Adrenal gland (tissue), 5 donors: ENCODE data around the gene RUSC2.

Experiments
- POLR2A ChIP-seq, 2 donors: fragments of 450-650 bp; IDR thresholded peaks; one replicate each; pipeline ENCODE4 v1.6.1; 2017; ENCODE audit warnings: antibody characterized with exemption in 2 of 2, mild to moderate bottlenecking in 2 of 2, moderate library complexity in 1 of 2
- TF ChIP-seq, protein P1 (sequence below), 6 experiments: fragments of 450-650 bp in 4 of 6; fragments of 200-600 bp in 2 of 6; sonication (generic) in 1 of 6; IDR thresholded peaks; 1 replicate in 5 of 6; 2 replicates in 1 of 6; pipeline versions ENCODE4 v1.5.1 to v1.8.0; 2016 to 2021; ENCODE audit warnings: antibody characterized with exemption in 6 of 6, mild to moderate bottlenecking in 2 of 6, moderate library complexity in 1 of 6
- donor health status: DM: no; HTN: no; CAD: no.

GRCh38 chr9:35464141-35465025, 25.5 kb upstream of the RUSC2 start:
- TF ChIP-seq, protein P1, sequence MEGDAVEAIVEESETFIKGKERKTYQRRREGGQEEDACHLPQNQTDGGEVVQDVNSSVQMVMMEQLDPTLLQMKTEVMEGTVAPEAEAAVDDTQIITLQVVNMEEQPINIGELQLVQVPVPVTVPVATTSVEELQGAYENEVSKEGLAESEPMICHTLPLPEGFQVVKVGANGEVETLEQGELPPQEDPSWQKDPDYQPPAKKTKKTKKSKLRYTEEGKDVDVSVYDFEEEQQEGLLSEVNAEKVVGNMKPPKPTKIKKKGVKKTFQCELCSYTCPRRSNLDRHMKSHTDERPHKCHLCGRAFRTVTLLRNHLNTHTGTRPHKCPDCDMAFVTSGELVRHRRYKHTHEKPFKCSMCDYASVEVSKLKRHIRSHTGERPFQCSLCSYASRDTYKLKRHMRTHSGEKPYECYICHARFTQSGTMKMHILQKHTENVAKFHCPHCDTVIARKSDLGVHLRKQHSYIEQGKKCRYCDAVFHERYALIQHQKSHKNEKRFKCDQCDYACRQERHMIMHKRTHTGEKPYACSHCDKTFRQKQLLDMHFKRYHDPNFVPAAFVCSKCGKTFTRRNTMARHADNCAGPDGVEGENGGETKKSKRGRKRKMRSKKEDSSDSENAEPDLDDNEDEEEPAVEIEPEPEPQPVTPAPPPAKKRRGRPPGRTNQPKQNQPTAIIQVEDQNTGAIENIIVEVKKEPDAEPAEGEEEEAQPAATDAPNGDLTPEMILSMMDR (IDR thresholded peaks at IDR 0.05), result no peak
- TF ChIP-seq POLR2A (IDR thresholded peaks at IDR 0.05), result no peak
